B cell (primary cell): ENCODE data around the gene CHRM4.

Experiments
- EZH2 ChIP-seq: IDR thresholded peaks from 2 replicates; pipeline ENCODE4 v1.6.1; 2012; ENCODE audit warnings: borderline replicate concordance, low read depth, mild to moderate bottlenecking, moderate library complexity, low read length; ENCODE audit not compliant: insufficient read depth, poor library complexity, severe bottlenecking
- TF ChIP-seq, protein P1 (sequence below): fragments of 200-600 bp; IDR thresholded peaks from one replicate; pipeline ENCODE4 v1.8.0; 2022; ENCODE audit warnings: antibody characterized with exemption, mild to moderate bottlenecking

DNA sequence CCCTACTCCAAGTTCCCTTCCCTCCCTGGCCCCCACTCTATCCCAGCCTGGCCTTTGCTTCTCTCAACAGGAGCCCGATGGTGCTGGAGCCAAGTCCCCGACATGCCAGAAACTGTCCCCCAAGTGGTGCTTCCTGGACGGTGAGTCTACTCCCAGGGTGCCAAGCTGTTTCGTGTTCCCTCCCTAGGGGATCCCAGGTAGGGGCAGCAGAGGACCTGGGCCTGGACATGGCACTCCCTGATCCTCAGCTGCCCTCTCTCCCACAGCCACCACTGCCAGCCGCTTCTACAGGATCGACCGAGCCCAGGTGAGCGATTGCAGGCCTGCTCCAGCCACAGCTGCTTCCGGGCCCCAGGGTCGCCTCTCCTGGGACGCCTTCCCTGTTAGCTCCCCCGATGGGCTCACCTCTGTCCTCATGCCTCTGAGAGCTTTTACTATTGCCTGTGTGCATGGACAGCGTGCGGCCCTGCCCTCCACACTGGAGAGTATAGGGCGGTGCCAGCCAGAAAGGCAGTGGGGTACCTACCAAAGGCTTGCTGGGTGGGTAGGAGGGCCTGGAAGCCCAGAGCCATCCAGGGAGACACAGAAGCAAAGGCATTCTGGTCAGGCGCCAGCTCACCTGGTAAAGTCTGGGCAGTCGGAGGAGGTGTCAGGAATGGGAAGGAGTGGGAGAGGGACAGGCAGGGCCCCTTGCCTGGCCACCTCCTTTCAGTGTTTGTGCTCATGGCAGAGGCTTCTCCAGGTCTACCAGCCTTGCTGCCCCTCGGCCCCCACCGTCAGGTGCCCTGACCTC is 15.1 kb downstream of the CHRM4 start:
- TF ChIP-seq EZH2: no peak
- TF ChIP-seq, protein P1, sequence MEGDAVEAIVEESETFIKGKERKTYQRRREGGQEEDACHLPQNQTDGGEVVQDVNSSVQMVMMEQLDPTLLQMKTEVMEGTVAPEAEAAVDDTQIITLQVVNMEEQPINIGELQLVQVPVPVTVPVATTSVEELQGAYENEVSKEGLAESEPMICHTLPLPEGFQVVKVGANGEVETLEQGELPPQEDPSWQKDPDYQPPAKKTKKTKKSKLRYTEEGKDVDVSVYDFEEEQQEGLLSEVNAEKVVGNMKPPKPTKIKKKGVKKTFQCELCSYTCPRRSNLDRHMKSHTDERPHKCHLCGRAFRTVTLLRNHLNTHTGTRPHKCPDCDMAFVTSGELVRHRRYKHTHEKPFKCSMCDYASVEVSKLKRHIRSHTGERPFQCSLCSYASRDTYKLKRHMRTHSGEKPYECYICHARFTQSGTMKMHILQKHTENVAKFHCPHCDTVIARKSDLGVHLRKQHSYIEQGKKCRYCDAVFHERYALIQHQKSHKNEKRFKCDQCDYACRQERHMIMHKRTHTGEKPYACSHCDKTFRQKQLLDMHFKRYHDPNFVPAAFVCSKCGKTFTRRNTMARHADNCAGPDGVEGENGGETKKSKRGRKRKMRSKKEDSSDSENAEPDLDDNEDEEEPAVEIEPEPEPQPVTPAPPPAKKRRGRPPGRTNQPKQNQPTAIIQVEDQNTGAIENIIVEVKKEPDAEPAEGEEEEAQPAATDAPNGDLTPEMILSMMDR: no peak
